HEK293T (cell line): ENCODE results near the gene SLC9C1.

ENCODE experiments used
- CTCF ChIA-PET: fragments of 350-600 bp; formaldehyde crosslinking; extraction: SDS; loops from one replicate; lab custom pipeline; 2021; ENCODE audit warnings: antibody characterized with exemption, inconsistent platforms; lab: Yijun Ruan, JAX
- POLR2A ChIA-PET: fragments of 350-600 bp; formaldehyde crosslinking; extraction: SDS; loops from one replicate; lab custom pipeline; 2020; ENCODE audit warnings: antibody characterized with exemption, inconsistent platforms; lab: Yijun Ruan, JAX
- DNase-seq: peaks from one replicate; pipeline ENCODE4 v3.0.0; 2012; ENCODE audit warnings: mixed read lengths; ENCODE audit errors: extremely low spot score
- ARNT ChIP-seq: fragments of 450-650 bp; IDR thresholded peaks from 2 replicates; pipeline ENCODE4 v1.6.1; 2017; ENCODE audit warnings: mild to moderate bottlenecking
- BHLHE40 ChIP-seq: fragments of 450-650 bp; IDR thresholded peaks from 2 replicates; pipeline ENCODE4 v1.6.1; 2016; ENCODE audit warnings: mild to moderate bottlenecking, moderate library complexity, borderline replicate concordance
- CTBP1 ChIP-seq: fragments of 450-650 bp; IDR thresholded peaks from 2 replicates; pipeline ENCODE4 v1.6.1; 2016; ENCODE audit warnings: borderline replicate concordance
- ELF4 ChIP-seq: fragments of 450-650 bp; IDR thresholded peaks from 2 replicates; pipeline ENCODE4 v1.6.1; 2017; ENCODE audit warnings: antibody characterized with exemption
- FOXA1 ChIP-seq: fragments of 450-650 bp; IDR thresholded peaks from 2 replicates; pipeline ENCODE4 v1.6.1; 2016; ENCODE audit warnings: mild to moderate bottlenecking
- FOXK2 ChIP-seq: fragments of 450-650 bp; IDR thresholded peaks from 2 replicates; pipeline ENCODE4 v1.6.1; 2016; ENCODE audit warnings: mild to moderate bottlenecking
- FOXM1 ChIP-seq: fragments of 450-650 bp; IDR thresholded peaks from 2 replicates; pipeline ENCODE4 v1.6.1; 2017; ENCODE audit warnings: mild to moderate bottlenecking, borderline replicate concordance
- HDGF ChIP-seq: fragments of 450-650 bp; IDR thresholded peaks from 2 replicates; pipeline ENCODE4 v1.6.1; 2017; ENCODE audit warnings: antibody characterized with exemption, borderline replicate concordance
- L3MBTL2 ChIP-seq: fragments of 450-650 bp; conservative IDR thresholded peaks from 2 replicates; pipeline ENCODE4 v1.6.1; 2016; ENCODE audit warnings: mild to moderate bottlenecking
- LEF1 ChIP-seq: fragments of 450-650 bp; IDR thresholded peaks from 2 replicates; pipeline ENCODE4 v1.6.1; 2017; ENCODE audit warnings: mild to moderate bottlenecking, borderline replicate concordance
- NFRKB ChIP-seq: fragments of 450-650 bp; IDR thresholded peaks from 2 replicates; pipeline ENCODE4 v1.6.1; 2016; ENCODE audit warnings: mild to moderate bottlenecking, moderate library complexity
- PKNOX1 ChIP-seq: fragments of 450-650 bp; IDR thresholded peaks from 2 replicates; pipeline ENCODE4 v1.6.1; 2016
- SP1 ChIP-seq: fragments of 450-650 bp; IDR thresholded peaks from 2 replicates; pipeline ENCODE4 v1.6.1; 2017
- SUZ12 ChIP-seq: fragments of 450-650 bp; IDR thresholded peaks from 2 replicates; pipeline ENCODE4 v1.6.1; 2016; ENCODE audit warnings: mild to moderate bottlenecking
- TARDBP ChIP-seq: fragments of 450-650 bp; IDR thresholded peaks from 2 replicates; pipeline ENCODE4 v1.6.1; 2016
- ZNF384 ChIP-seq: fragments of 450-650 bp; IDR thresholded peaks from 2 replicates; pipeline ENCODE4 v1.6.1; 2016

SLC9C1 gene

GRCh38 chr3:112109322-112109721, 184.7 kb downstream of the SLC9C1 start:
- TF ChIP-seq SUZ12 (no peak), TARDBP (no peak), PKNOX1 (no peak), SP1 (no peak), ZNF384 (no peak), NFRKB (no peak), L3MBTL2 (no peak), FOXM1 (no peak), CTBP1 (no peak), HDGF (no peak), ELF4 (no peak), ARNT (no peak), FOXK2 (no peak), LEF1 (no peak), BHLHE40 (no peak), FOXA1 (no peak)
- ChIA-PET POLR2A (interaction anchor here (1.6 kb wide), 1 partner anchor 131 kb away, joined by 3 read pairs; the partner anchor contains the start of gene ABHD10), CTCF (interaction anchor here (0.7 kb wide), 1 partner anchor 28 kb away, joined by 3 read pairs; no protein-coding TSS in a partner anchor)
- DNase-seq: no peak

GRCh38 chr3:112104774-112105173, 189.2 kb downstream of the SLC9C1 start:
- TF ChIP-seq NFRKB: no peak
- TF ChIP-seq L3MBTL2: no peak
- TF ChIP-seq HDGF: no peak
- CTCF ChIA-PET: no interaction called here
- DNase-seq: no peak
- POLR2A ChIA-PET: no interaction called here

GRCh38 chr3:112101916-112102315, 192.1 kb downstream of the SLC9C1 start:
- CTCF ChIA-PET: interaction anchor here (1.2 kb wide), 1 partner anchor 10 kb away, joined by 4 read pairs; no protein-coding TSS in a partner anchor
- TF ChIP-seq NFRKB: no peak
- TF ChIP-seq LEF1: no peak
- TF ChIP-seq PKNOX1: no peak
- TF ChIP-seq ZNF384: no peak
- no peak for TF ChIP-seq BHLHE40
- no peak for TF ChIP-seq FOXK2
- TF ChIP-seq ELF4: no peak
- no peak for TF ChIP-seq ARNT
- no peak for TF ChIP-seq L3MBTL2
- TF ChIP-seq SUZ12: no peak
- TF ChIP-seq SP1: no peak
- TF ChIP-seq FOXM1: no peak
- no peak for TF ChIP-seq CTBP1
- TF ChIP-seq HDGF: no peak
- no peak for TF ChIP-seq TARDBP
- no peak for TF ChIP-seq FOXA1

GRCh38 chr3:112097378-112097777, 196.6 kb downstream of the SLC9C1 start:
- TF ChIP-seq PKNOX1: peak; percentile 87
- no peak for TF ChIP-seq NFRKB
- ChIA-PET POLR2A (interaction anchor here (1.1 kb wide), 2 partner anchors 11 to 118 kb away, joined by 3 to 6 read pairs; partner anchors contain the start of gene C3orf52), CTCF (interaction anchor here (2.0 kb wide), 1 partner anchor 14 kb away, joined by 16 read pairs; no protein-coding TSS in a partner anchor)
- peak; percentile 50 for DNase-seq

More at GRCh38 chr3:112101916-112102315, 192.1 kb downstream of the SLC9C1 start:
- POLR2A ChIA-PET: no interaction called here
- DNase-seq: no peak

GRCh38 chr3:112096176-112096575, 197.8 kb downstream of the SLC9C1 start:
- DNase-seq: no peak
- ChIA-PET CTCF (no interaction called here), POLR2A (no interaction called here)
- TF ChIP-seq FOXK2: no peak
- peak; percentile 42; the same call in 1 of the 2 replicates for TF ChIP-seq PKNOX1

- ChIA-PET CTCF (no interaction called here), POLR2A (no interaction called here)
- TF ChIP-seq FOXM1: no peak
- TF ChIP-seq LEF1: no peak
- TF ChIP-seq NFRKB: no peak
- TF ChIP-seq CTBP1: no peak
- TF ChIP-seq TARDBP: no peak
- TF ChIP-seq L3MBTL2: no peak
- no peak for TF ChIP-seq BHLHE40
- TF ChIP-seq SUZ12: no peak
- DNase-seq: no peak
Measured at GRCh38 chr3:112095731-112096130, 198.3 kb downstream of the SLC9C1 start.

GRCh38 chr3:112093180-112093522, 200.9 kb downstream of the SLC9C1 start:
- no peak for DNase-seq
- ChIA-PET POLR2A (no interaction called here), CTCF (no interaction called here)
- TF ChIP-seq FOXK2 (no peak), ZNF384 (no peak), ARNT (no peak), CTBP1 (no peak), ELF4 (no peak), LEF1 (no peak), NFRKB (no peak), BHLHE40 (no peak), PKNOX1 (no peak), TARDBP (no peak), FOXM1 (no peak)
